ENCODE results near the gene BCCIP.

DNA sequence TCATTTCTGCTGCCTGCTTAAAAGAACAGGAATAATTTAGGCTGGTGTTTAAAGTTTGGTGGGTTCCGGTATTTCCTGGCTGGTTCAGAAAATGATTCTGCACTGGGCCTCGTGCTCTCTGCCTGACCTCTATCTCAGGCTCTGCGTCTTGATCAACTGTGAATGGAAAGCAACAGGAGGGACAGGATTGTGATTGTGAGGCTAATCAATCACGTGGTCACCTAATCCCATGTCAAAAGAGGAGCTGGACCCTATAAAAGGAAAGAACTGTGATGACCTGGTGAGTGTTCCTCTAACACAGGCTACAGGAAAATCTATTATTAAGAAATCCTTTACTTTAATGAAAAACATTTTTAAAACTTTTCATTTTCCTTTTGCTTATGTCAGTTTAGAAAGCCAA is 57.8 kb downstream of the BCCIP start, which contains the start of gene DHX32:
- TF ChIP-seq, protein P1, sequence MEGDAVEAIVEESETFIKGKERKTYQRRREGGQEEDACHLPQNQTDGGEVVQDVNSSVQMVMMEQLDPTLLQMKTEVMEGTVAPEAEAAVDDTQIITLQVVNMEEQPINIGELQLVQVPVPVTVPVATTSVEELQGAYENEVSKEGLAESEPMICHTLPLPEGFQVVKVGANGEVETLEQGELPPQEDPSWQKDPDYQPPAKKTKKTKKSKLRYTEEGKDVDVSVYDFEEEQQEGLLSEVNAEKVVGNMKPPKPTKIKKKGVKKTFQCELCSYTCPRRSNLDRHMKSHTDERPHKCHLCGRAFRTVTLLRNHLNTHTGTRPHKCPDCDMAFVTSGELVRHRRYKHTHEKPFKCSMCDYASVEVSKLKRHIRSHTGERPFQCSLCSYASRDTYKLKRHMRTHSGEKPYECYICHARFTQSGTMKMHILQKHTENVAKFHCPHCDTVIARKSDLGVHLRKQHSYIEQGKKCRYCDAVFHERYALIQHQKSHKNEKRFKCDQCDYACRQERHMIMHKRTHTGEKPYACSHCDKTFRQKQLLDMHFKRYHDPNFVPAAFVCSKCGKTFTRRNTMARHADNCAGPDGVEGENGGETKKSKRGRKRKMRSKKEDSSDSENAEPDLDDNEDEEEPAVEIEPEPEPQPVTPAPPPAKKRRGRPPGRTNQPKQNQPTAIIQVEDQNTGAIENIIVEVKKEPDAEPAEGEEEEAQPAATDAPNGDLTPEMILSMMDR (IDR thresholded peaks at IDR 0.05; ENCODE audit: low read depth, low read length, poor library complexity, severe bottlenecking), result no peak
- TF ChIP-seq EZH2phosphoT487 (IDR thresholded peaks at IDR 0.05; ENCODE audit: borderline replicate concordance, low read length), result no peak

All from DOHH2 (cell line).